SK-N-SH treated with all-trans-retinoic acid at 6 μM for 48 hours (cell line): ENCODE measurements around the gene SLC7A9.

Experiments
- ATAC-seq: fragments of 200-7000 bp; cut with Tn5 transposase; 3 replicates; pipeline ENCODE4 v1.9.1; 2020; ENCODE audit warnings: mild to moderate bottlenecking, moderate library complexity
- CREB5 ChIP-seq: fragments of 250-450 bp; sonication (Bioruptor Pico); IDR thresholded peaks from 2 replicates; pipeline ENCODE4 v1.5.1; 2020; ENCODE audit warnings: low read depth, mild to moderate bottlenecking, moderate library complexity
- CSDC2 ChIP-seq: fragments of 250-450 bp; sonication (Bioruptor Pico); IDR thresholded peaks from 2 replicates; pipeline ENCODE4 v1.5.0; 2020; ENCODE audit warnings: mild to moderate bottlenecking, moderate library complexity
- CSRNP3 ChIP-seq: fragments of 250-450 bp; sonication (Bioruptor Pico); IDR thresholded peaks from 2 replicates; pipeline ENCODE4 v1.5.1; 2021; ENCODE audit warnings: mild to moderate bottlenecking, moderate library complexity
- GLIS3 ChIP-seq: fragments of 250-450 bp; sonication (Bioruptor Pico); IDR thresholded peaks from 2 replicates; pipeline ENCODE4 v1.5.0; 2020; ENCODE audit warnings: mild to moderate bottlenecking, moderate library complexity
- OSR1 ChIP-seq: fragments of 250-450 bp; sonication (Bioruptor Pico); IDR thresholded peaks from 2 replicates; pipeline ENCODE4 v1.8.0; 2022; ENCODE audit warnings: moderate library complexity, mild to moderate bottlenecking, inconsistent platforms
- PATZ1 ChIP-seq: fragments of 250-450 bp; sonication (Bioruptor Pico); IDR thresholded peaks from 2 replicates; pipeline ENCODE4 v1.8.0; 2020; ENCODE audit warnings: mild to moderate bottlenecking, moderate library complexity, borderline replicate concordance
- POU6F1 ChIP-seq: fragments of 250-450 bp; sonication (Bioruptor Pico); IDR thresholded peaks from 2 replicates; pipeline ENCODE4 v1.8.0; 2021; ENCODE audit warnings: low read depth, mild to moderate bottlenecking, moderate library complexity, borderline replicate concordance
- PPARA ChIP-seq: fragments of 250-450 bp; sonication (Bioruptor Pico); IDR thresholded peaks from 2 replicates; pipeline ENCODE4 v1.5.0; 2020; ENCODE audit warnings: mild to moderate bottlenecking, borderline replicate concordance
- SNAI2 ChIP-seq: fragments of 250-450 bp; sonication (Bioruptor Pico); IDR thresholded peaks from 2 replicates; pipeline ENCODE4 v1.5.0; 2020; ENCODE audit warnings: mild to moderate bottlenecking, moderate library complexity
- TCF4 ChIP-seq: fragments of 250-450 bp; sonication (Bioruptor Pico); IDR thresholded peaks from 2 replicates; pipeline ENCODE4 v1.8.0; 2021; ENCODE audit warnings: mild to moderate bottlenecking, moderate library complexity, borderline replicate concordance
- TOX ChIP-seq: fragments of 250-450 bp; sonication (Bioruptor Pico); IDR thresholded peaks from 2 replicates; pipeline ENCODE4 v1.8.0; 2021; ENCODE audit warnings: mild to moderate bottlenecking, moderate library complexity, borderline replicate concordance
- TSHZ2 ChIP-seq: fragments of 250-450 bp; sonication (Bioruptor Pico); IDR thresholded peaks from 2 replicates; pipeline ENCODE4 v1.5.0; 2020; ENCODE audit warnings: mild to moderate bottlenecking, moderate library complexity
- ZC3H10 ChIP-seq: fragments of 250-450 bp; sonication (Bioruptor Pico); IDR thresholded peaks from 2 replicates; pipeline ENCODE4 v1.5.1; 2021; ENCODE audit warnings: mild to moderate bottlenecking, moderate library complexity
- ZFP30 ChIP-seq: fragments of 450-650 bp; formaldehyde crosslinking; IDR thresholded peaks from 2 replicates; pipeline ENCODE4 v1.5.0; 2022; ENCODE audit warnings: mild to moderate bottlenecking, moderate library complexity
- ZNF565 ChIP-seq: fragments of 450-650 bp; formaldehyde crosslinking; conservative IDR thresholded peaks from 2 replicates; pipeline ENCODE4 v1.5.0; 2020; ENCODE audit warnings: low read depth, mild to moderate bottlenecking, moderate library complexity
- ZNF70 ChIP-seq: fragments of 450-650 bp; formaldehyde crosslinking; IDR thresholded peaks from 2 replicates; pipeline ENCODE4 v1.5.0; 2020; ENCODE audit warnings: mild to moderate bottlenecking, moderate library complexity

The SLC7A9 gene

GRCh38 chr19:32917616-32917996 is 48.0 kb upstream of the SLC7A9 start (continued):
- no peak for TF ChIP-seq PATZ1

GRCh38 chr19:32916969-32917615 is 47.5 kb upstream of the SLC7A9 start:
- TF ChIP-seq POU6F1 (CRISPR knock-in tag): no peak
- TF ChIP-seq CREB5: no peak
- no peak for TF ChIP-seq GLIS3 (CRISPR knock-in tag)
- no peak for TF ChIP-seq ZC3H10
- TF ChIP-seq ZNF565: no peak
- ATAC-seq: no peak

- ATAC-seq: no peak
- TF ChIP-seq ZFP30 (CRISPR knock-in tag): no peak
Observed at GRCh38 chr19:32914879-32915660, 45.5 kb upstream of the SLC7A9 start.

- ATAC-seq: no peak
- no peak for TF ChIP-seq PPARA
- no peak for TF ChIP-seq TOX (CRISPR knock-in tag)
- no peak for TF ChIP-seq GLIS3 (CRISPR knock-in tag)
- no peak for TF ChIP-seq PATZ1
- no peak for TF ChIP-seq TCF4 (CRISPR knock-in tag)
- TF ChIP-seq SNAI2 (CRISPR knock-in tag): no peak
- TF ChIP-seq ZNF70: no peak
- no peak for TF ChIP-seq ZNF565
- TF ChIP-seq TSHZ2 (CRISPR knock-in tag): no peak
- no peak for TF ChIP-seq ZFP30 (CRISPR knock-in tag)
- TF ChIP-seq CSDC2: no peak
- TF ChIP-seq CSRNP3 (CRISPR knock-in tag): no peak
- TF ChIP-seq OSR1 (CRISPR knock-in tag): no peak
Observed at GRCh38 chr19:32911467-32911866, 41.9 kb upstream of the SLC7A9 start.
